Muscle layer of duodenum (tissue), 2 donors: ENCODE results near the gene CBLIF.
"Not testable (repeated sequence)": the region's sequence is repeated elsewhere in the genome, so short reads cannot be mapped to it uniquely, and the experiment has no call there.

Experiments used
- H3K27ac ChIP-seq: one replicate; pipeline ENCODE4 v1.7.0; 2013; ENCODE audit warnings: mild to moderate bottlenecking, low read length
- H3K27me3 ChIP-seq: one replicate; pipeline ENCODE4 v1.7.0; 2013; ENCODE audit warnings: low read depth, mild to moderate bottlenecking, control low read depth, low read length
- H3K36me3 ChIP-seq, 2 donors: one replicate each; pipeline ENCODE4 v1.7.0; 2013; ENCODE audit warnings: low read length in 2 of 2, control low read depth in 1 of 2, mild to moderate bottlenecking in 1 of 2; ENCODE audit not compliant: insufficient read depth in 2 of 2, control insufficient read depth in 1 of 2
- H3K4me1 ChIP-seq, 2 donors: one replicate each; pipeline ENCODE4 v1.7.0; 2013; ENCODE audit warnings: low read length in 2 of 2, mild to moderate bottlenecking in 2 of 2, control low read depth in 1 of 2, moderate library complexity in 1 of 2; ENCODE audit not compliant: insufficient read depth in 2 of 2, control insufficient read depth in 1 of 2
- H3K4me3 ChIP-seq, 2 donors: one replicate each; pipeline ENCODE4 v1.7.0; 2013; ENCODE audit warnings: low read length in 2 of 2, low read depth in 1 of 2, mild to moderate bottlenecking in 1 of 2
- H3K9me3 ChIP-seq, 2 donors: one replicate each; pipeline ENCODE4 v1.7.0; 2013; ENCODE audit warnings: low read length in 2 of 2, control low read depth in 1 of 2, mild to moderate bottlenecking in 1 of 2; ENCODE audit not compliant: control insufficient read depth in 1 of 2
- donor health status: healthy.

The CBLIF gene

GRCh38 chr11:59866836-59867235 is 21.5 kb upstream of the CBLIF start:
- H3K9me3 ChIP-seq, result no peaks in the 10 kb centered on the region

GRCh38 chr11:59866397-59866796 is 21.1 kb upstream of the CBLIF start, which contains the start of gene TCN1:
TSS of gene TCN1 (minus strand) at chr11:59866487. CDS start at chr11:59866470, 17 bp downstream.
- no peaks in the 10 kb centered on the region for H3K9me3 ChIP-seq
- H3K4me3 ChIP-seq, result no peak within 1 kb of the TSS
- no peaks in the 10 kb centered on the region for H3K4me1 ChIP-seq
- no peaks in the 10 kb centered on the region for H3K27me3 ChIP-seq
- H3K27ac ChIP-seq, result no peak within 1 kb of the TSS
- no peaks in the 10 kb centered on the region for H3K36me3 ChIP-seq

More at GRCh38 chr11:59866836-59867235, 21.5 kb upstream of the CBLIF start:
- H3K36me3 ChIP-seq, result no peaks in the 10 kb centered on the region
- no peak overlapping the region for H3K4me3 ChIP-seq
- no peaks in the 10 kb centered on the region for H3K4me1 ChIP-seq
- no peaks in the 10 kb centered on the region for H3K27me3 ChIP-seq
- H3K27ac ChIP-seq, result no peak overlapping the region

- no peaks in the 10 kb centered on the region for H3K27me3 ChIP-seq
- no peaks in the 10 kb centered on the region for H3K9me3 ChIP-seq
- H3K36me3 ChIP-seq, result no peaks in the 10 kb centered on the region
- no peaks in the 10 kb centered on the region for H3K4me1 ChIP-seq
- no peak overlapping the region for H3K4me3 ChIP-seq
- no peak overlapping the region for H3K27ac ChIP-seq
Observed at GRCh38 chr11:59865031-59865430, 19.7 kb upstream of the CBLIF start.

GRCh38 chr11:59862252-59862651 is 17.0 kb upstream of the CBLIF start:
- H3K36me3 ChIP-seq, result no peaks in the 10 kb centered on the region
- no peak overlapping the region for H3K27ac ChIP-seq
- no peaks in the 10 kb centered on the region for H3K4me1 ChIP-seq
- H3K9me3 ChIP-seq, result no peaks in the 10 kb centered on the region
- H3K4me3 ChIP-seq, result no peak overlapping the region
- H3K27me3 ChIP-seq, result no peaks in the 10 kb centered on the region

- no peaks in the 10 kb centered on the region for H3K36me3 ChIP-seq
- no peak overlapping the region for H3K27ac ChIP-seq
- H3K9me3 ChIP-seq, result no peaks in the 10 kb centered on the region
- no peaks in the 10 kb centered on the region for H3K27me3 ChIP-seq
- H3K4me3 ChIP-seq, result no peak overlapping the region
- no peaks in the 10 kb centered on the region for H3K4me1 ChIP-seq
Observed at GRCh38 chr11:59859673-59860072, 14.4 kb upstream of the CBLIF start.

GRCh38 chr11:59857439-59858434 is 12.4 kb upstream of the CBLIF start:
- Histone ChIP-seq H3K4me1 (no peaks in the 10 kb centered on the region), H3K4me3 (no peak overlapping the region), H3K27ac (no peak overlapping the region), H3K27me3 (no peaks in the 10 kb centered on the region), H3K36me3 (no peaks in the 10 kb centered on the region), H3K9me3 (no peaks in the 10 kb centered on the region)

- no peak overlapping the region for H3K27ac ChIP-seq
- H3K36me3 ChIP-seq, result no peaks in the 10 kb centered on the region
- no peaks in the 10 kb centered on the region for H3K9me3 ChIP-seq
- no peaks in the 10 kb centered on the region for H3K27me3 ChIP-seq
- H3K4me3 ChIP-seq, result no peak overlapping the region
- no peaks in the 10 kb centered on the region for H3K4me1 ChIP-seq
Observed at GRCh38 chr11:59854871-59855270, 9.6 kb upstream of the CBLIF start.

- not testable (repeated sequence) for H3K27ac ChIP-seq, H3K4me1 ChIP-seq, H3K36me3 ChIP-seq, H3K9me3 ChIP-seq, H3K4me3 ChIP-seq, H3K27me3 ChIP-seq
Observed at GRCh38 chr11:59851416-59851815, 6.1 kb upstream of the CBLIF start.

GRCh38 chr11:59849551-59849950 is 4.3 kb upstream of the CBLIF start:
- H3K36me3 ChIP-seq, H3K27me3 ChIP-seq, H3K27ac ChIP-seq, H3K4me3 ChIP-seq, H3K9me3 ChIP-seq, H3K4me1 ChIP-seq: not testable (repeated sequence)

GRCh38 chr11:59849129-59849528 is 3.8 kb upstream of the CBLIF start:
- Histone ChIP-seq H3K4me3 (no peak overlapping the region), H3K9me3 (no peaks in the 10 kb centered on the region), H3K4me1 (no peaks in the 10 kb centered on the region), H3K27me3 (no peaks in the 10 kb centered on the region), H3K27ac (no peak overlapping the region), H3K36me3 (no peaks in the 10 kb centered on the region)

- not testable (repeated sequence) for H3K27ac ChIP-seq
Observed at GRCh38 chr11:59848439-59848838, 3.1 kb upstream of the CBLIF start.

GRCh38 chr11:59847626-59848025 is 2.3 kb upstream of the CBLIF start:
- H3K27ac ChIP-seq, result no peak overlapping the region
- no peaks in the 10 kb centered on the region for H3K4me1 ChIP-seq
- H3K36me3 ChIP-seq, result no peaks in the 10 kb centered on the region
- no peak overlapping the region for H3K4me3 ChIP-seq
- H3K27me3 ChIP-seq, result no peaks in the 10 kb centered on the region
- no peaks in the 10 kb centered on the region for H3K9me3 ChIP-seq

More at GRCh38 chr11:59848439-59848838, 3.1 kb upstream of the CBLIF start:
- not testable (repeated sequence) for H3K9me3 ChIP-seq, H3K4me1 ChIP-seq, H3K4me3 ChIP-seq, H3K27me3 ChIP-seq, H3K36me3 ChIP-seq
